ENCODE results near the gene KRTAP4-1.
A peak's percentile ranks its signal among the peaks of the same experiment; 100 is the strongest.
"Not testable (repeated sequence)": the region's sequence is repeated elsewhere in the genome, so short reads cannot be mapped to it uniquely, and the experiment has no call there.

KRTAP4-1 gene

GRCh38 chr17:41184480-41184961 is at the start of gene KRTAP4-1:
Gene KRTAP4-1, minus strand, starts transcription at chr17:41184911. Its CDS starts 57 bp downstream, at chr17:41184854.
- no peak for DNase-seq (ENCODE audit: low spot score)

GRCh38 chr17:41232399-41233105 is 47.8 kb upstream of the KRTAP4-1 start, which contains the start of gene KRTAP9-3:
Gene KRTAP9-3, plus strand, starts transcription at chr17:41232449. Its CDS starts 53 bp downstream, at chr17:41232502.
- DNase-seq (ENCODE audit: low spot score): not testable (repeated sequence)

GRCh38 chr17:41231731-41232130 is 47.0 kb upstream of the KRTAP4-1 start:
- DNase-seq (ENCODE audit: low spot score): no peak

GRCh38 chr17:41230094-41230493 is 45.4 kb upstream of the KRTAP4-1 start:
- no peak for DNase-seq (ENCODE audit: low spot score)

- DNase-seq (ENCODE audit: low spot score): not testable (repeated sequence)
Observed at GRCh38 chr17:41226598-41227095, 41.9 kb upstream of the KRTAP4-1 start, which contains the start of gene KRTAP9-2. Gene KRTAP9-2, plus strand, starts transcription at chr17:41226648. Its CDS starts 7 bp downstream, at chr17:41226655.

GRCh38 chr17:41226051-41226450 is 41.3 kb upstream of the KRTAP4-1 start:
- DNase-seq (ENCODE audit: low spot score): no peak

GRCh38 chr17:41223821-41224220 is 39.1 kb upstream of the KRTAP4-1 start:
- no peak for DNase-seq (ENCODE audit: low spot score)

- no peak for DNase-seq (ENCODE audit: low spot score)
Observed at GRCh38 chr17:41215681-41216080, 31.0 kb upstream of the KRTAP4-1 start.

GRCh38 chr17:41212524-41213169 is 27.9 kb upstream of the KRTAP4-1 start:
- no peak for DNase-seq (ENCODE audit: low spot score)

GRCh38 chr17:41211845-41212466 is 27.2 kb upstream of the KRTAP4-1 start:
- DNase-seq (ENCODE audit: low spot score): no peak

- no peak for DNase-seq (ENCODE audit: low spot score)
Observed at GRCh38 chr17:41199421-41200078, 14.8 kb upstream of the KRTAP4-1 start.

GRCh38 chr17:41196068-41196467 is 11.4 kb upstream of the KRTAP4-1 start:
- no peak for DNase-seq (ENCODE audit: low spot score)

- no peak for DNase-seq (ENCODE audit: low spot score)
Observed at GRCh38 chr17:41190328-41190727, 5.6 kb upstream of the KRTAP4-1 start.

- not testable (repeated sequence) for DNase-seq (ENCODE audit: low spot score)
Observed at GRCh38 chr17:41189837-41190318, 5.2 kb upstream of the KRTAP4-1 start, which contains the start of gene KRTAP9-1. Gene KRTAP9-1, plus strand, starts transcription at chr17:41189887. Its CDS starts 0 bp downstream, at chr17:41189887.

GRCh38 chr17:41186872-41187271 is 2.2 kb upstream of the KRTAP4-1 start:
- DNase-seq (ENCODE audit: low spot score): no peak

GRCh38 chr17:41185001-41185400 is 290 bp upstream of the KRTAP4-1 start:
- no peak for DNase-seq (ENCODE audit: low spot score)

GRCh38 chr17:41178843-41179616 is 5.7 kb downstream of the KRTAP4-1 start:
- DNase-seq (ENCODE audit: low spot score): peak; percentile 16

- DNase-seq (ENCODE audit: low spot score): peak; percentile 58
Observed at GRCh38 chr17:41178341-41178740, 6.4 kb downstream of the KRTAP4-1 start.

- DNase-seq (ENCODE audit: low spot score): no peak
Observed at GRCh38 chr17:41177727-41178271, 6.9 kb downstream of the KRTAP4-1 start, which contains the start of gene KRTAP4-2. Gene KRTAP4-2, minus strand, starts transcription at chr17:41178221. Its CDS starts 57 bp downstream, at chr17:41178164.

GRCh38 chr17:41176744-41177387 is 7.8 kb downstream of the KRTAP4-1 start:
- DNase-seq (ENCODE audit: low spot score): no peak

Data from AG08396 (cell line).